HTR-8/SVneo (cell line): ENCODE measurements around the gene OBI1.

Experiments used
- DNase-seq: peaks from one replicate; pipeline ENCODE4 v3.0.0; 2011; ENCODE audit warnings: low spot score, mixed read lengths; ENCODE audit not compliant: insufficient read length
- FAIRE-seq: peaks from 2 replicates; lab custom pipeline; 2011; peaks lifted over from hg19 to GRCh38; lab: Jason Lieb, UNC

The OBI1 gene

GRCh38 chr13:78593129-78593528 is 65.8 kb downstream of the OBI1 start:
- DNase-seq (no peak), FAIRE-seq (no peak)

- DNase-seq = no peak
- no peak for FAIRE-seq
These were observed 66.4 kb downstream of the OBI1 start for GRCh38 chr13:78592584-78592983.

- DNase-seq (no peak), FAIRE-seq (no peak)
These were observed 69.7 kb downstream of the OBI1 start for GRCh38 chr13:78589206-78589605.

- no peak for DNase-seq
- no peak for FAIRE-seq
These were observed 71.6 kb downstream of the OBI1 start for GRCh38 chr13:78587395-78587794.

GRCh38 chr13:78586706-78587105 is 72.2 kb downstream of the OBI1 start:
- no peak for DNase-seq
- no peak for FAIRE-seq

- DNase-seq = no peak
- FAIRE-seq = no peak
These were observed 82.7 kb downstream of the OBI1 start for GRCh38 chr13:78576261-78576660.

GRCh38 chr13:78572459-78572858 is 86.5 kb downstream of the OBI1 start:
- no peak for DNase-seq
- no peak for FAIRE-seq

- no peak for DNase-seq
- FAIRE-seq = no peak
These were observed 89.9 kb downstream of the OBI1 start for GRCh38 chr13:78569029-78569428.

GRCh38 chr13:78566631-78567030 is 92.3 kb downstream of the OBI1 start:
- FAIRE-seq (no peak), DNase-seq (no peak)
